H54 (cell line): ENCODE data around the gene ZBTB16.

Experiments
- DNase-seq: peaks from one replicate; pipeline ENCODE4 v3.0.0; 2011; ENCODE audit warnings: low spot score, mixed read lengths; ENCODE audit not compliant: insufficient read length
- FAIRE-seq: peaks from 3 replicates; lab custom pipeline; 2011; peaks lifted over from hg19 to GRCh38; lab: Jason Lieb, UNC
- POLR2A ChIP-seq: IDR thresholded peaks from 2 replicates; pipeline ENCODE4 v1.6.1; 2011; ENCODE audit warnings: low read depth, mild to moderate bottlenecking, low read length

ZBTB16 gene

GRCh38 chr11:114196997-114197703, 137.6 kb downstream of the ZBTB16 start:
- FAIRE-seq (no peak), DNase-seq (no peak)
- TF ChIP-seq POLR2A: no peak

GRCh38 chr11:114197799-114198500, 138.4 kb downstream of the ZBTB16 start:
- no peak for TF ChIP-seq POLR2A
- FAIRE-seq (no peak), DNase-seq (no peak)

GRCh38 chr11:114199051-114199450, 139.5 kb downstream of the ZBTB16 start:
- no peak for TF ChIP-seq POLR2A
- DNase-seq: no peak
- FAIRE-seq: no peak

GRCh38 chr11:114200351-114201133, 141.0 kb downstream of the ZBTB16 start:
- no peak for FAIRE-seq
- no peak for DNase-seq
- no peak for TF ChIP-seq POLR2A

GRCh38 chr11:114201219-114201618, 141.7 kb downstream of the ZBTB16 start:
- no peak for TF ChIP-seq POLR2A
- FAIRE-seq: no peak

GRCh38 chr11:114202011-114202609, 142.6 kb downstream of the ZBTB16 start:
- FAIRE-seq (no peak), DNase-seq (no peak)
- TF ChIP-seq POLR2A: no peak

More at GRCh38 chr11:114201219-114201618, 141.7 kb downstream of the ZBTB16 start:
- DNase-seq: no peak

- no peak for TF ChIP-seq POLR2A
- no peak for FAIRE-seq
- DNase-seq: no peak
These were observed 147.6 kb downstream of the ZBTB16 start for GRCh38 chr11:114207096-114207495.

GRCh38 chr11:114208377-114208776, 148.9 kb downstream of the ZBTB16 start:
- no peak for TF ChIP-seq POLR2A
- FAIRE-seq: no peak
- no peak for DNase-seq

GRCh38 chr11:114209343-114209742, 149.8 kb downstream of the ZBTB16 start:
- FAIRE-seq (no peak), DNase-seq (no peak)
- TF ChIP-seq POLR2A: no peak

GRCh38 chr11:114209904-114210303, 150.4 kb downstream of the ZBTB16 start:
- DNase-seq (no peak), FAIRE-seq (no peak)
- TF ChIP-seq POLR2A: no peak

GRCh38 chr11:114211444-114212121, 152.1 kb downstream of the ZBTB16 start:
- TF ChIP-seq POLR2A: no peak
- FAIRE-seq (no peak), DNase-seq (no peak)

GRCh38 chr11:114213622-114214021, 154.1 kb downstream of the ZBTB16 start:
- no peak for TF ChIP-seq POLR2A
- FAIRE-seq (no peak), DNase-seq (no peak)

GRCh38 chr11:114215428-114215827, 155.9 kb downstream of the ZBTB16 start:
- TF ChIP-seq POLR2A: no peak
- no peak for DNase-seq
- no peak for FAIRE-seq
